NCI-H2196 treated with DMSO at 0.1 percent for 48 hours (cell line): ENCODE results near the gene PGBD5.

ENCODE experiments used
- DNase-seq: peaks from one replicate; lab custom pipeline; 2025; ENCODE audit not compliant: unreplicated experiment; lab: John Stamatoyannopoulos, UW

PGBD5 gene

GRCh38 chr1:230398856-230399255, 27.3 kb downstream of the PGBD5 start:
- no peak for DNase-seq

- DNase-seq, result no peak
Measured at GRCh38 chr1:230396966-230397365, 29.2 kb downstream of the PGBD5 start.

GRCh38 chr1:230395932-230396331, 30.2 kb downstream of the PGBD5 start:
- no peak for DNase-seq

- DNase-seq, result no peak
Measured at GRCh38 chr1:230394741-230395140, 31.4 kb downstream of the PGBD5 start.

GRCh38 chr1:230394134-230394533, 32.0 kb downstream of the PGBD5 start:
- no peak for DNase-seq

GRCh38 chr1:230393722-230394121, 32.4 kb downstream of the PGBD5 start:
- DNase-seq, result no peak

- no peak for DNase-seq
Measured at GRCh38 chr1:230392920-230393521, 33.1 kb downstream of the PGBD5 start.

GRCh38 chr1:230392536-230392909, 33.6 kb downstream of the PGBD5 start:
- DNase-seq, result no peak

- DNase-seq, result no peak
Measured at GRCh38 chr1:230391776-230392535, 34.2 kb downstream of the PGBD5 start.

- DNase-seq, result no peak
Measured at GRCh38 chr1:230390371-230390770, 35.8 kb downstream of the PGBD5 start.

- no peak for DNase-seq
Measured at GRCh38 chr1:230387876-230388275, 38.3 kb downstream of the PGBD5 start.

- no peak for DNase-seq
Measured at GRCh38 chr1:230387296-230387695, 38.8 kb downstream of the PGBD5 start.

- no peak for DNase-seq
Measured at GRCh38 chr1:230386637-230387262, 39.4 kb downstream of the PGBD5 start.

- DNase-seq, result no peak
Measured at GRCh38 chr1:230385930-230386329, 40.2 kb downstream of the PGBD5 start.

GRCh38 chr1:230385158-230385450, 41.0 kb downstream of the PGBD5 start:
- DNase-seq, result no peak

- no peak for DNase-seq
Measured at GRCh38 chr1:230384380-230385157, 41.6 kb downstream of the PGBD5 start.

GRCh38 chr1:230383425-230383824, 42.7 kb downstream of the PGBD5 start:
- no peak for DNase-seq

- no peak for DNase-seq
Measured at GRCh38 chr1:230382001-230382491, 44.1 kb downstream of the PGBD5 start.

- DNase-seq, result no peak
Measured at GRCh38 chr1:230381585-230381984, 44.5 kb downstream of the PGBD5 start.

GRCh38 chr1:230381049-230381467, 45.1 kb downstream of the PGBD5 start:
- DNase-seq, result no peak

GRCh38 chr1:230379928-230380327, 46.2 kb downstream of the PGBD5 start:
- DNase-seq, result no peak

GRCh38 chr1:230379462-230379861, 46.7 kb downstream of the PGBD5 start:
- no peak for DNase-seq
